ENCODE results near the gene C2CD2. TPM values are rescaled to one million over a fixed set of nuclear protein-coding genes. Genes with fewer than 3 reads are reported as not detected.

C2CD2 gene
- total RNA-seq, 1 experiment from 2014 or later: 12.6 TPM

GRCh38 chr21:41955516-41955915, 1.7 kb upstream of the C2CD2 start:
- no peak overlapping the region for H3K27ac Mint-ChIP-seq (ENCODE audit: unreplicated experiment)
- ChIA-PET POLR2A (no interaction called here), CTCF (interaction anchor here (0.7 kb wide), 1 partner anchor 81 kb away, joined by 5 read pairs; no protein-coding TSS in a partner anchor)
- no peaks in the 10 kb centered on the region for H3K27me3 Mint-ChIP-seq (ENCODE audit: insufficient read depth, unreplicated experiment)
- peaks cover 10% of the 10 kb centered on the region for H3K36me3 Mint-ChIP-seq (ENCODE audit: insufficient read depth, unreplicated experiment)
- H3K4me3 ChIP-seq (ENCODE audit: low read depth, low read length): no peak overlapping the region
- no peak for TF ChIP-seq CTCF (IDR thresholded peaks at IDR 0.05; ENCODE audit: insufficient read depth in 1 of 2, low read depth in 1 of 2, low read length in 1 of 2, severe bottlenecking in 1 of 2, unreplicated experiment in 1 of 2)
- H3K36me3 ChIP-seq (ENCODE audit: control insufficient read depth, insufficient read depth, low read length): no peaks in the 10 kb centered on the region
- H3K9me3 Mint-ChIP-seq (ENCODE audit: unreplicated experiment): no peaks in the 10 kb centered on the region
- no peaks in the 10 kb centered on the region for H3K27me3 ChIP-seq (replicated peaks; ENCODE audit: control insufficient read depth, insufficient read depth, low read length)
- H3K4me1 Mint-ChIP-seq (ENCODE audit: low read depth, unreplicated experiment): peaks cover 20% of the 10 kb centered on the region
- BruUV-seq (replicated peaks): no TSS peak
- no peak overlapping the region for H3K4me3 Mint-ChIP-seq (ENCODE audit: unreplicated experiment)
- intact Hi-C loops (cut with micrococcal nuclease; ENCODE audit: unreplicated experiment): no loop called here
- no peaks in the 10 kb centered on the region for H3K9me3 ChIP-seq
- peaks cover 24% of the 10 kb centered on the region for H3K4me1 ChIP-seq
- DNase-seq: no peak

GRCh38 chr21:41954654-41955499, 1.1 kb upstream of the C2CD2 start:
- Histone ChIP-seq H3K9me3 (no peaks in the 10 kb centered on the region), H3K36me3 (ENCODE audit: control insufficient read depth, insufficient read depth, low read length) (no peaks in the 10 kb centered on the region), H3K4me3 (ENCODE audit: low read depth, low read length) (no peak overlapping the region), H3K27me3 (replicated peaks; ENCODE audit: control insufficient read depth, insufficient read depth, low read length) (no peaks in the 10 kb centered on the region), H3K4me1 (peaks cover 24% of the 10 kb centered on the region)
- ChIA-PET CTCF (interaction anchor here (0.7 kb wide), 1 partner anchor 80 kb away, joined by 5 read pairs; no protein-coding TSS in a partner anchor), POLR2A (no interaction called here)
- BruUV-seq (replicated peaks): no TSS peak
- H3K4me1 Mint-ChIP-seq (ENCODE audit: low read depth, unreplicated experiment): peaks cover 20% of the 10 kb centered on the region
- intact Hi-C loops (cut with micrococcal nuclease; ENCODE audit: unreplicated experiment): no loop called here
- H3K36me3 Mint-ChIP-seq (ENCODE audit: insufficient read depth, unreplicated experiment): peaks cover 10% of the 10 kb centered on the region
- H3K9me3 Mint-ChIP-seq (ENCODE audit: unreplicated experiment): no peaks in the 10 kb centered on the region
- H3K4me3 Mint-ChIP-seq (ENCODE audit: unreplicated experiment): peak overlapping the region; percentile 29
- H3K27me3 Mint-ChIP-seq (ENCODE audit: insufficient read depth, unreplicated experiment): no peaks in the 10 kb centered on the region
- DNase-seq: no peak
- no peak for TF ChIP-seq CTCF (IDR thresholded peaks at IDR 0.05; ENCODE audit: insufficient read depth in 1 of 2, low read depth in 1 of 2, low read length in 1 of 2, severe bottlenecking in 1 of 2, unreplicated experiment in 1 of 2)
- H3K27ac Mint-ChIP-seq (ENCODE audit: unreplicated experiment): no peak overlapping the region

- Histone ChIP-seq H3K4me1 (peaks cover 21% of the 10 kb centered on the region), H3K27me3 (replicated peaks; ENCODE audit: control insufficient read depth, insufficient read depth, low read length) (no peaks in the 10 kb centered on the region), H3K9me3 (no peaks in the 10 kb centered on the region), H3K4me3 (ENCODE audit: low read depth, low read length) (peak overlapping the region; percentile 64), H3K36me3 (ENCODE audit: control insufficient read depth, insufficient read depth, low read length) (no peaks in the 10 kb centered on the region)
- Mint-ChIP-seq H3K27me3 (ENCODE audit: insufficient read depth, unreplicated experiment) (no peaks in the 10 kb centered on the region), H3K4me1 (ENCODE audit: low read depth, unreplicated experiment) (peaks cover 20% of the 10 kb centered on the region), H3K9me3 (ENCODE audit: unreplicated experiment) (no peaks in the 10 kb centered on the region), H3K27ac (ENCODE audit: unreplicated experiment) (no peak overlapping the region), H3K4me3 (ENCODE audit: unreplicated experiment) (peak overlapping the region; percentile 72), H3K36me3 (ENCODE audit: insufficient read depth, unreplicated experiment) (peaks cover 10% of the 10 kb centered on the region)
- no TSS peak for BruUV-seq (replicated peaks)
- ChIA-PET POLR2A (no interaction called here), CTCF (no interaction called here)
- TF ChIP-seq CTCF (IDR thresholded peaks at IDR 0.05; ENCODE audit: insufficient read depth in 1 of 2, low read depth in 1 of 2, low read length in 1 of 2, severe bottlenecking in 1 of 2, unreplicated experiment in 1 of 2): no peak
- peak in 1 of 2 experiments; percentile 45 for DNase-seq
- intact Hi-C loops (cut with micrococcal nuclease; ENCODE audit: unreplicated experiment): no loop called here
Observed at GRCh38 chr21:41953249-41953830, 478 bp downstream of the C2CD2 start.

Data from Caco-2 (cell line).